H1 (cell line): ENCODE data around the gene VMA21. TPM values are rescaled to one million over a fixed set of nuclear protein-coding genes. Genes with fewer than 3 reads are reported as not detected.
A peak's percentile ranks its signal among the peaks of the same experiment; 100 is the strongest.

Experiments used
- ATF2 ChIP-seq: IDR thresholded peaks from 2 replicates; pipeline ENCODE4 v1.6.1; 2012; ENCODE audit warnings: low read length, inconsistent platforms
- CREB1 ChIP-seq: IDR thresholded peaks from 2 replicates; pipeline ENCODE4 v1.6.1; 2012; ENCODE audit warnings: inconsistent platforms
- EZH2 ChIP-seq: fragments of 200-600 bp; sonication (generic); IDR thresholded peaks from 2 replicates; pipeline ENCODE4 v1.7.1; 2012; ENCODE audit warnings: low read depth, mild to moderate bottlenecking, moderate library complexity, low read length, inconsistent platforms; ENCODE audit not compliant: severe bottlenecking
- FOSL1 ChIP-seq: IDR thresholded peaks from 2 replicates; pipeline ENCODE4 v1.6.1; 2011; ENCODE audit warnings: mild to moderate bottlenecking, low read depth, low read length, moderate library complexity; ENCODE audit not compliant: insufficient read depth
- HDAC6 ChIP-seq: IDR thresholded peaks from one replicate; pipeline ENCODE4 v1.7.1; 2012; ENCODE audit warnings: low read depth, mild to moderate bottlenecking, inconsistent platforms, low read length, moderate library complexity
- MAFK ChIP-seq: IDR thresholded peaks from 2 replicates; pipeline ENCODE4 v1.6.1; 2012; ENCODE audit warnings: low read depth, mild to moderate bottlenecking, improper control_type of control experiment, low read length
- NANOG ChIP-seq: IDR thresholded peaks from 2 replicates; pipeline ENCODE4 v1.6.1; 2011; ENCODE audit warnings: low read length, low read depth, mild to moderate bottlenecking, inconsistent platforms; ENCODE audit not compliant: insufficient read depth, poor library complexity, severe bottlenecking
- PHF8 ChIP-seq: fragments of 200-600 bp; sonication (generic); conservative IDR thresholded peaks from 2 replicates; pipeline ENCODE4 v1.7.1; 2012; ENCODE audit warnings: low read depth, mild to moderate bottlenecking, inconsistent platforms, low read length, moderate library complexity
- POLR2A ChIP-seq, 2 experiments: IDR thresholded peaks; 1 replicate in 1 of 2; 2 replicates in 1 of 2; pipeline ENCODE4 v1.6.1; 2011; ENCODE audit warnings: low read depth in 2 of 2, low read length in 2 of 2, mild to moderate bottlenecking in 2 of 2; ENCODE audit errors: control extremely low read depth in 1 of 2
- POU5F1 ChIP-seq: IDR thresholded peaks from 2 replicates; pipeline ENCODE4 v1.6.1; 2011; ENCODE audit warnings: low read depth, mild to moderate bottlenecking, low read length, moderate library complexity
- RNF2 ChIP-seq: fragments of 200-900, 300-1000 bp; sonication (generic); IDR thresholded peaks from 2 replicates; pipeline ENCODE4 v1.7.1; 2016; ENCODE audit warnings: borderline replicate concordance, low read depth, mild to moderate bottlenecking, antibody characterized with exemption, low read length; ENCODE audit not compliant: poor library complexity, severe bottlenecking; ENCODE audit errors: missing control alignments
- SAP30 ChIP-seq: fragments of 300-600 bp; sonication (generic); IDR thresholded peaks from 2 replicates; pipeline ENCODE4 v1.7.1; 2012; ENCODE audit warnings: low read length, moderate library complexity, mild to moderate bottlenecking, inconsistent platforms; ENCODE audit not compliant: insufficient read depth, insufficient replicate concordance
- SP1 ChIP-seq: IDR thresholded peaks from 2 replicates; pipeline ENCODE4 v1.6.1; 2011; ENCODE audit warnings: low read depth, low read length
- SP4 ChIP-seq: IDR thresholded peaks from 2 replicates; pipeline ENCODE4 v1.6.1; 2012; ENCODE audit warnings: low read length, inconsistent platforms
- SRF ChIP-seq: IDR thresholded peaks from 2 replicates; pipeline ENCODE4 v1.6.1; 2011; ENCODE audit warnings: mild to moderate bottlenecking, low read depth, low read length, moderate library complexity
- TAF1 ChIP-seq: IDR thresholded peaks from 2 replicates; pipeline ENCODE4 v1.6.1; 2011; ENCODE audit warnings: mild to moderate bottlenecking, low read depth, low read length
- TAF7 ChIP-seq: optimal IDR thresholded peaks from 2 replicates; pipeline ENCODE3; 2011; ENCODE audit warnings: low read depth, mild to moderate bottlenecking, inconsistent platforms, low read length, moderate library complexity, borderline replicate concordance
- TBP ChIP-seq: IDR thresholded peaks from 2 replicates; pipeline ENCODE4 v1.6.1; 2011; ENCODE audit warnings: low read depth, low read length, improper control_type of control experiment
- TCF12 ChIP-seq: IDR thresholded peaks from 2 replicates; pipeline ENCODE4 v1.6.1; 2011; ENCODE audit warnings: low read depth, mild to moderate bottlenecking, low read length
- USF2 ChIP-seq: IDR thresholded peaks from 2 replicates; pipeline ENCODE4 v1.6.1; 2011; ENCODE audit warnings: low read length, improper control_type of control experiment
- YY1 ChIP-seq: IDR thresholded peaks from 2 replicates; pipeline ENCODE4 v1.6.1; 2011; ENCODE audit warnings: low read depth, mild to moderate bottlenecking, low read length
- polyA plus RNA-seq, 7 experiments: library from polyadenylated mRNA; depleted of rRNA in 3 of 7; stranded (reverse) in 5 of 7; unstranded in 2 of 7; fragments of >200 nt in 5 of 7; fragments of 200-250 nt in 2 of 7; gene quantifications; 1 replicate in 5 of 7; 2 replicates in 1 of 7; 4 replicates in 1 of 7; pipeline versions ENCODE4 v1.2.1 to v1.2.3, GENCODE V29; 2011 to 2013; ENCODE audit warnings: missing spikeins in 2 of 7, mixed read lengths in 2 of 7
- total RNA-seq: library from RNA; stranded (reverse); fragmentation: NEBNext Ultra II Directional; extraction: Animal tissue kit (Norgen Biotek cat#: 25700); gene quantifications from 2 replicates; pipeline ENCODE4 v1.2.1, GENCODE V29; 2021

The VMA21 gene
- total and polyA plus RNA-seq, 2 of the 8 experiments (the other 6 are each of a cell fraction or from before 2014, with no cell fraction given): 25.8 to 65.4 TPM

- no peak for TF ChIP-seq FOSL1
- TF ChIP-seq TBP: no peak
- no peak for TF ChIP-seq NANOG
- TF ChIP-seq HDAC6: no peak
- peak; percentile 70 for TF ChIP-seq TAF1
- TF ChIP-seq TCF12: no peak
- TF ChIP-seq SRF: no peak
- TF ChIP-seq SP4: no peak
- TF ChIP-seq POLR2A (IDR thresholded peaks at IDR 0.05; ENCODE audit: control extremely low read depth in 1 of 2, low read depth in 2 of 2, low read length in 2 of 2): peak; percentile 36 to 57; a peak in 2 of 3 replicates
- TF ChIP-seq EZH2: no peak
- peak; percentile 57 for TF ChIP-seq CREB1
- no peak for TF ChIP-seq SAP30
- TF ChIP-seq MAFK: no peak
- peak; percentile 81 for TF ChIP-seq PHF8
- no peak for TF ChIP-seq USF2
- no peak for TF ChIP-seq POU5F1
- TF ChIP-seq SP1: no peak
- no peak for TF ChIP-seq ATF2
- no peak for TF ChIP-seq TAF7
- no peak for TF ChIP-seq YY1
- TF ChIP-seq RNF2: no peak
Observed at GRCh38 chrX:151396825-151397740, at the start of gene VMA21 (continued).
